HG03280 (cell line): Measurements from ENCODE around the gene TMPRSS9.
"Not testable (repeated sequence)": the region's sequence is repeated elsewhere in the genome, so short reads cannot be mapped to it uniquely, and the experiment has no call there.

ENCODE experiments used
- ATAC-seq: cut with Tn5 transposase; IDR thresholded peaks from one replicate; pipeline ENCODE4 v1.9.1; 2021; ENCODE audit warnings: mild to moderate bottlenecking, moderate library complexity; ENCODE audit not compliant: unreplicated experiment

The TMPRSS9 gene

GRCh38 chr19:2341244-2341751, 18.8 kb upstream of the TMPRSS9 start:
- no peak for ATAC-seq

- ATAC-seq = no peak
Observed at GRCh38 chr19:2341982-2342381, 18.1 kb upstream of the TMPRSS9 start.

- no peak for ATAC-seq
Observed at GRCh38 chr19:2342656-2343288, 17.3 kb upstream of the TMPRSS9 start.

- ATAC-seq = no peak
Observed at GRCh38 chr19:2343289-2343982, 16.6 kb upstream of the TMPRSS9 start.

GRCh38 chr19:2344381-2344870, 15.6 kb upstream of the TMPRSS9 start:
- ATAC-seq = no peak

- ATAC-seq = no peak
Observed at GRCh38 chr19:2345076-2345475, 15.0 kb upstream of the TMPRSS9 start.

GRCh38 chr19:2345794-2346663, 14.0 kb upstream of the TMPRSS9 start:
- ATAC-seq = no peak

- ATAC-seq = not testable (repeated sequence)
Observed at GRCh38 chr19:2349818-2350217, 10.2 kb upstream of the TMPRSS9 start.

- ATAC-seq = no peak
Observed at GRCh38 chr19:2350656-2351055, 9.4 kb upstream of the TMPRSS9 start.

- no peak for ATAC-seq
Observed at GRCh38 chr19:2351591-2351990, 8.5 kb upstream of the TMPRSS9 start.

- ATAC-seq = no peak
Observed at GRCh38 chr19:2352121-2352520, 7.9 kb upstream of the TMPRSS9 start.

GRCh38 chr19:2353159-2353886, 6.7 kb upstream of the TMPRSS9 start:
- no peak for ATAC-seq

- ATAC-seq = no peak
Observed at GRCh38 chr19:2353887-2354592, 6.0 kb upstream of the TMPRSS9 start.

GRCh38 chr19:2354670-2355069, 5.4 kb upstream of the TMPRSS9 start:
- no peak for ATAC-seq

GRCh38 chr19:2355168-2356035, 4.7 kb upstream of the TMPRSS9 start:
- ATAC-seq = no peak

- no peak for ATAC-seq
Observed at GRCh38 chr19:2356036-2356646, 3.9 kb upstream of the TMPRSS9 start.

- ATAC-seq = no peak
Observed at GRCh38 chr19:2357279-2358206, 2.5 kb upstream of the TMPRSS9 start.
